Sigmoid colon (tissue), 7 donors: ENCODE data around the gene SLC10A1. TPM values are rescaled to one million over a fixed set of nuclear protein-coding genes. Genes with fewer than 3 reads are reported as not detected.

Source experiments
- DNase-seq: peaks from one replicate; pipeline ENCODE4 v3.0.0-alpha.2; 2019
- H3K27ac ChIP-seq, 4 donors: fragments of 200-600 bp; sonication (generic); one replicate each; pipeline ENCODE4 v1.5.1; 2016 to 2019; ENCODE audit warnings: mild to moderate bottlenecking in 1 of 4
- H3K27me3 ChIP-seq, 3 donors: fragments of 200-600 bp; sonication (generic); one replicate each; pipeline ENCODE4 v1.5.1; 2019; ENCODE audit warnings: mild to moderate bottlenecking in 1 of 3
- H3K36me3 ChIP-seq, 4 donors: fragments of 200-600 bp; sonication (generic); one replicate each; pipeline ENCODE4 v1.5.1; 2016 to 2019
- H3K4me1 ChIP-seq, 4 donors: fragments of 200-600 bp; sonication (generic); one replicate each; pipeline ENCODE4 v1.5.1; 2017 to 2019
- H3K4me3 ChIP-seq, 4 donors: fragments of 200-600 bp; sonication (generic); one replicate each; pipeline ENCODE4 v1.5.1; 2017 to 2019; ENCODE audit warnings: mild to moderate bottlenecking in 2 of 4, moderate library complexity in 1 of 4
- H3K9me3 ChIP-seq, 4 donors: fragments of 200-600 bp in 3 of 4; sonication (generic) in 3 of 4; one replicate each; pipeline versions ENCODE4 v1.5.1 to v1.6.1; 2013 to 2019
- EP300 ChIP-seq, 4 donors: sonication (generic); formaldehyde crosslinking; IDR thresholded peaks; one replicate each; pipeline ENCODE4 v1.6.1; 2017; ENCODE audit warnings: antibody characterized with exemption in 4 of 4
- POLR2A ChIP-seq, 2 donors: fragments of 450-650 bp; IDR thresholded peaks; one replicate each; pipeline ENCODE4 v1.6.1; 2016; ENCODE audit warnings: antibody characterized with exemption in 2 of 2, mild to moderate bottlenecking in 2 of 2, moderate library complexity in 2 of 2
- POLR2AphosphoS5 ChIP-seq, 4 donors: sonication (generic); formaldehyde crosslinking; IDR thresholded peaks; one replicate each; pipeline ENCODE4 v1.6.1; 2017; ENCODE audit warnings: antibody characterized with exemption in 4 of 4
- WGBS, 2 donors: extraction: QIAGEN DNeasy Blood & Tissue Kit; methylation state at CpG; one replicate each; pipeline ENCODE4 v1.1.7; 2013; 5-methylcytosine and 5-hydroxymethylcytosine counted together
- intact Hi-C: fragments of 100-400 bp; cut with DNase I; formaldehyde crosslinking; loops from one replicate; pipeline ENCODE4 v1.15.1; 2023
- polyA plus RNA-seq, 3 donors: library from polyadenylated mRNA; stranded (reverse); fragments of 200-250 nt; gene quantifications; one replicate each; pipeline ENCODE4 v1.2.3, GENCODE V29; 2013
- total RNA-seq, 4 donors: library from RNA; depleted of rRNA; stranded (reverse); fragments of >200 nt; gene quantifications; one replicate each; pipeline ENCODE4 v1.1.0, GENCODE V29; 2016
- TF ChIP-seq, protein P1 (sequence below), 4 experiments: fragments of 450-650 bp in 3 of 4; fragments of 200-600 bp in 1 of 4; IDR thresholded peaks; one replicate each; pipeline ENCODE4 v1.5.1; 2016 to 2019; ENCODE audit warnings: antibody characterized with exemption in 4 of 4, mild to moderate bottlenecking in 3 of 4, moderate library complexity in 2 of 4
- donor health status: healthy with polysubstance abuse.
- donor health status: Bipolar disorder and iron deficiency.
- donor health status: healthy.

The SLC10A1 gene
- total and polyA plus RNA-seq, 7 donors = not detected

DNA sequence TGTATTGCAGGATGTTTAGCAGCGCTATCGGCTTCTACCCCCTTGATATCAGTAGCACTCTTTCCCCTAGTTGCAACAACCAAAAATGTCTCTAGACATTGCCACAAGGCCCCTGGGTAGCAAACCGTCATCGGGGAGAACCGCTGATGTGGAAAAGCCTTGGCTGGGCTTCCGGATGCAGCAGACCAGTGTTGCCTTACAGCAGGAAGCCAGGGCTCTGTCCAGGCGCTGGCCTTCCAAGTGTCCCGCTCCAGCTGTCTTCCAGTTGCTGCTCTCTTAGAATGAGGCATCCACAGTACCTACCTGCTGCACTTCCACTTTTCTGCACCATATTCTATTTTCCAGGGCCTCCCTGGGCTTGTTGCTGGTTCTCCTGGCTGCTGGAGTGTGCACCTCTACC, 22.6 kb upstream of the SLC10A1 start:
- Histone ChIP-seq H3K27ac (no peak overlapping the region), H3K36me3 (no peaks in the 10 kb centered on the region), H3K4me1 (peaks cover 0 to 4% (median 1%) of the 10 kb centered on the region in 4 donors), H3K9me3 (no peaks in the 10 kb centered on the region), H3K27me3 (peaks cover 0 to 22% (median 0%) of the 10 kb centered on the region in 3 donors), H3K4me3 (no peak overlapping the region)
- TF ChIP-seq, protein P1, sequence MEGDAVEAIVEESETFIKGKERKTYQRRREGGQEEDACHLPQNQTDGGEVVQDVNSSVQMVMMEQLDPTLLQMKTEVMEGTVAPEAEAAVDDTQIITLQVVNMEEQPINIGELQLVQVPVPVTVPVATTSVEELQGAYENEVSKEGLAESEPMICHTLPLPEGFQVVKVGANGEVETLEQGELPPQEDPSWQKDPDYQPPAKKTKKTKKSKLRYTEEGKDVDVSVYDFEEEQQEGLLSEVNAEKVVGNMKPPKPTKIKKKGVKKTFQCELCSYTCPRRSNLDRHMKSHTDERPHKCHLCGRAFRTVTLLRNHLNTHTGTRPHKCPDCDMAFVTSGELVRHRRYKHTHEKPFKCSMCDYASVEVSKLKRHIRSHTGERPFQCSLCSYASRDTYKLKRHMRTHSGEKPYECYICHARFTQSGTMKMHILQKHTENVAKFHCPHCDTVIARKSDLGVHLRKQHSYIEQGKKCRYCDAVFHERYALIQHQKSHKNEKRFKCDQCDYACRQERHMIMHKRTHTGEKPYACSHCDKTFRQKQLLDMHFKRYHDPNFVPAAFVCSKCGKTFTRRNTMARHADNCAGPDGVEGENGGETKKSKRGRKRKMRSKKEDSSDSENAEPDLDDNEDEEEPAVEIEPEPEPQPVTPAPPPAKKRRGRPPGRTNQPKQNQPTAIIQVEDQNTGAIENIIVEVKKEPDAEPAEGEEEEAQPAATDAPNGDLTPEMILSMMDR (IDR thresholded peaks at IDR 0.05) = no peak
- TF ChIP-seq POLR2A (IDR thresholded peaks at IDR 0.05) (no peak), POLR2AphosphoS5 (IDR thresholded peaks at IDR 0.05) (no peak), EP300 (IDR thresholded peaks at IDR 0.05) (no peak)
- intact Hi-C loops = loop anchor here (5.0 to 10.0 kb wide), 3 partner anchors 498 to 998 kb away; no protein-coding TSS in a partner anchor
- WGBS, 2 donors = 82 to 92% methylated on average over 8 of the region's 8 CpGs
- no peak for DNase-seq

DNA sequence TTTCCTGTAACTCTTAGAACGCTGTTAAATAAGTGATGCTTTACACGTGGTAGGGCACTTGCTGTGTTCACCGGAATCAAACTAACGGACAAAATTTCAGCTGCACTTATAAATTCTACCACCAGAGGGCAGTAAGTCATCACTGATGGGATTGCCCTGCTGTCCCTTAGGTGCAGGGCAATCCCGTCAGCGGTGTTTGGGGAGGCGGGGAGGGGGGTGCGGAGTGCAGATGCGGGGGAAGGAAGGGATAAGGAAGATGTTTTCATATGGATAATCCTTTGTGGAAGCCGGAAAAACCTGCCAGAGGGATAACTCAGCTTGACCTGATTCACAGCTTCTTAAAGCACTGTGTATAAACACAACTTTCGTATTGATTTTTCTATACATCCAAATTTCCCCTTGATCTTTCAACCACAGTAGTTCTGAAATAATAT, 21.7 kb upstream of the SLC10A1 start:
- H3K27ac ChIP-seq = no peak overlapping the region
- no peaks in the 10 kb centered on the region for H3K36me3 ChIP-seq
- intact Hi-C loops = loop anchor here (1.0 to 10.0 kb wide), 4 partner anchors 209 to 999 kb away; no protein-coding TSS in a partner anchor
- H3K4me3 ChIP-seq = no peak overlapping the region
- H3K9me3 ChIP-seq = no peaks in the 10 kb centered on the region
- 7 to 10% methylated on average over 11 of the region's 11 CpGs for WGBS, 2 donors
- peaks cover 0 to 4% (median 1%) of the 10 kb centered on the region in 4 donors for H3K4me1 ChIP-seq
- DNase-seq = no peak
- H3K27me3 ChIP-seq = peaks cover 0 to 22% (median 0%) of the 10 kb centered on the region in 3 donors
- TF ChIP-seq POLR2A (IDR thresholded peaks at IDR 0.05) (no peak), POLR2AphosphoS5 (IDR thresholded peaks at IDR 0.05) (no peak)
- TF ChIP-seq, protein P1 (IDR thresholded peaks at IDR 0.05) = peak; percentile 75 to 89 (median 86)

DNA sequence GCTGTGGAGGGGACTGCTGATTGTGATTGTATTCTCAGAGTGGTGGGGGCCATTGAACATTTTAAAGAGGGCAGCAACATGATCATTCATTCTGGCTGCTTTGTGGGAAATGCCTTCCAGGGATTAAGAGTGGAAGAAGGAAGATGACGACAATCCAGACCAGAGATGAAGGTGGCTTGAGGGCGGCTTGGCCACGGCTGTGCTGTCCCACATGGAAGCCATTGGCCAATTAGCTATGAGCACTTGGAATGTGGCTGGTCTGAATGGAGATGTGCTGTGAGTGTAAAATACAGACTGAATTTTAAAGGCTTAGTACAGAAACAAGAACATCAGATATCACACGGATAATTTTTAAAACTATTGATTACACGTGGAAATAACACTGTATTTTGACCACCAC, 19.2 kb upstream of the SLC10A1 start:
- intact Hi-C loops = loop anchor here (5.0 to 10.0 kb wide), 3 partner anchors 501 to 1001 kb away; no protein-coding TSS in a partner anchor
- 87 to 89% methylated on average over 5 of the region's 5 CpGs for WGBS, 2 donors
- Histone ChIP-seq H3K4me1 (peaks cover 0 to 4% (median 1%) of the 10 kb centered on the region in 4 donors), H3K27ac (no peak overlapping the region), H3K36me3 (no peaks in the 10 kb centered on the region), H3K27me3 (peaks cover 0 to 27% (median 0%) of the 10 kb centered on the region in 3 donors), H3K9me3 (no peaks in the 10 kb centered on the region), H3K4me3 (no peak overlapping the region)
- DNase-seq = no peak
- TF ChIP-seq POLR2AphosphoS5 (IDR thresholded peaks at IDR 0.05) (no peak), POLR2A (IDR thresholded peaks at IDR 0.05) (no peak), EP300 (IDR thresholded peaks at IDR 0.05) (no peak)
- TF ChIP-seq, protein P1 (IDR thresholded peaks at IDR 0.05) = no peak

DNA sequence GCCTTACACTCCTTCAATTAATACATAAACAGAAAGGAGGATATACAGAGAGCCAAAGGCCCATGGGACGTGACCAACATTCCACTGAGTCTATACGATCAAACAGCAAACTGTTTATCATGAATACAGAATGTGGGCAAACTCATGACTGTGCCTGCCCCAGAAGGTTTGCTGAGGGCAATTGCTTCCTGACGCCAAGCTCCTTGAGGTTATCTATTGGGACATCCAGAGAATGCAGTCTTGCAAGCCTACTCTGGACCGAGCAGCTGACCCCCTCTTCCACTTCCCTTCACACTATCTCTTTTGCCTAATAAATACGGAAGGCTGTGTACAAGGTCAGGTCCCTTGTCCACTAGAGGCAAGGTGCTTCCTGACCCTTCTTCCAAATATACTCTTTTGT, 18.5 kb upstream of the SLC10A1 start:
- TF ChIP-seq POLR2A (IDR thresholded peaks at IDR 0.05) (no peak), POLR2AphosphoS5 (IDR thresholded peaks at IDR 0.05) (no peak), EP300 (IDR thresholded peaks at IDR 0.05) (no peak)
- TF ChIP-seq, protein P1 (IDR thresholded peaks at IDR 0.05) = no peak
- Histone ChIP-seq H3K4me1 (peaks cover 0 to 4% (median 1%) of the 10 kb centered on the region in 4 donors), H3K9me3 (no peaks in the 10 kb centered on the region), H3K36me3 (no peaks in the 10 kb centered on the region), H3K27ac (no peak overlapping the region), H3K4me3 (no peak overlapping the region), H3K27me3 (peaks cover 0 to 32% (median 0%) of the 10 kb centered on the region in 3 donors)
- DNase-seq = no peak
- intact Hi-C loops = loop anchor here (5.0 to 10.0 kb wide), 3 partner anchors 502 to 1002 kb away; no protein-coding TSS in a partner anchor
- 81 to 90% methylated on average over 5 of the region's 5 CpGs for WGBS, 2 donors
